NOMO-1 treated with dmso at 0.1 percent for 144 hours (cell line): ENCODE measurements around the gene SMPD2.

Experiments
- DNase-seq: peaks from one replicate; lab custom pipeline; 2025; ENCODE audit not compliant: unreplicated experiment; lab: John Stamatoyannopoulos, UW

Gene SMPD2

GRCh38 chr6:109440331-109441068 lies at the start of gene SMPD2, which contains the start of gene PPIL6:
TSS of gene SMPD2 (plus strand) at chr6:109440724. CDS start at chr6:109441122, 398 bp downstream.
TSS of gene PPIL6 (minus strand) at chr6:109440628. CDS start at chr6:109440590, 38 bp downstream.
- DNase-seq, result peak; percentile 84

DNA sequence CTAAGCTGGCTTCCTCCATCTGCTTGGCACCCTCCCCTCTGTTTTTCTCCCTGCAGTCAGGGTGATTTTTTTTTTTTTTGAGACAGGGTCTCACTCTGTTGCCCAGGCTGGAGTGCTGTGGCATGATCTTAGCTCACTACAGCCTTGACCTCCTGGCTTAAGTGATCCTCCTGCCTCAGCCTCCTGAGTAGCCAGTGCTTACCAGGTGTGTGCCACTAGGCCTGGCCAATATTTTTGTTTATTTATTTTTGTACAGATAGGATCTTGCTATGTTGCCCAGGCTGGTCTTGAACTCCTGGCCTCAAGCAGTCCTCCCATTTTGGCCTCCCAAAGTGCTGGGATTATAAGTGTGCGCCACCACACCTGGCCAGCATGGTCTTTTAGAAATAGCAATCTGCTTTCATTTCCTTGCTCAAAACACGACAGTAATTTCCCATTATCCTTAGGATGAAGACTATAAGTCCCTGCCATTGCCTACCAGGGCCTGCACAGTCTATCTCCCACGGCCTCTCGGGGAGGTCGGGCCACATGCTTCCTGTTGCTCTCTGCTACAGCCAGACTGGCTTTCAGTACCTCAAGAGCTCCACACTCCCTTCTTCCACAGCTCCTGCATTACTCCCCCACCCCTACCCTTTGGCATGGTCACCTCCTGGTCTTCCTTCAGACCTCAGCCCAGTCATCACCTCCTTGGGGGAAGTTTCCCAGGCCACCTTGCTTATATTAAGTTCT lies 47.2 kb upstream of the SMPD2 start:
- no peak for DNase-seq

- DNase-seq, result no peak
Measured at GRCh38 chr6:109393886-109394281, 46.6 kb upstream of the SMPD2 start.

DNA sequence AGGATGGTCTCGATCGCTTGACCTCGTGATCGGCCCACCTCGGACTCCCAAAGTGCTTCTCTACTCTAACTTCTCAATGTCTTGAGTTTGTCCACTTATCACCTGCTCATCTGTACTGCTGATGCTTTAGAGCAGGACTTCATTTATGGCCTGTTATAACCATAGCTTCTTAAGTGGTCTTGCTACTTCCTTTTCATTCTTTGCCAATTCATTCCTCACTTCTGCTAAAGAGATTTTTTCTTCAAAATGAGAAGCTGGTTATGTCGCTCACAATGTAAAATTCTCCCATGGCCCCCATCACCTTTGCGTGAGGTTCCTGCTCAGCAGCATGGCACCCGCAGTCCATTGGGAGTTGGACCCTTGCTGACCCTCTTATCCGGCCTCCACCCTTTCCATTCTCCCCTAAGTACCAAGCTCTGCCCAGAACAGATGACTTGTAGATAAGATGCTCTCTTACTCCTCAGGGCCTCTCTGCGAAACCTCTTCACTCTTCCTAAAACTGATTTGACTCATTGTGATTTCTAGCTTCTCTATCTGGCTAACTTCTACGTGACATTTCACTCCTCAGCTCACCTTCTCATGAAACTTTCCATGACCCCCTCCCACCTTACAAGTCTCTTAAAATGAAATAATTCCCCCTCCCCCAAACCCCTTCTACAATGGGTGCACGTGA lies 44.3 kb upstream of the SMPD2 start:
- DNase-seq, result no peak

GRCh38 chr6:109397020-109397419 lies 43.5 kb upstream of the SMPD2 start:
- no peak for DNase-seq

DNA sequence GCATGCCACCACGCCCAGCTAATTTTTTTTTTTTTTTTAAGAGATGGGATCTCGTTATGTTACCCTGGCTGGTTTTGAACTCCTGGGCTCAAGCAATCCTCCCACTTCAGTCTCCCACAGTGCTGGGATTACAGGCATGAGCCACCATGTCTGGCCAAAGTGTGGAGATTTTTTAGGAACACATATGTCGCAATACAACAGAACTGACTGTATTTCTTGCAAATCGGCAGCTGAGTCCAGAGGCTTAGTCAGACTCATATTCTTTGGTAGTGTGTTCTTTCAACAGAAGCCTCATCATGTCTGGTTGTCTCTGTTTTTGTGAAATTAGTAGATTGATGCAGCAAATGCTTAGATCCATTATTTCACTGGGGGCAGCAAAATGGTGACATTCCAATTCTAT lies 34.3 kb upstream of the SMPD2 start:
- DNase-seq, result peak; percentile 12

- no peak for DNase-seq
Measured at GRCh38 chr6:109411034-109411433, 29.5 kb upstream of the SMPD2 start.

DNA sequence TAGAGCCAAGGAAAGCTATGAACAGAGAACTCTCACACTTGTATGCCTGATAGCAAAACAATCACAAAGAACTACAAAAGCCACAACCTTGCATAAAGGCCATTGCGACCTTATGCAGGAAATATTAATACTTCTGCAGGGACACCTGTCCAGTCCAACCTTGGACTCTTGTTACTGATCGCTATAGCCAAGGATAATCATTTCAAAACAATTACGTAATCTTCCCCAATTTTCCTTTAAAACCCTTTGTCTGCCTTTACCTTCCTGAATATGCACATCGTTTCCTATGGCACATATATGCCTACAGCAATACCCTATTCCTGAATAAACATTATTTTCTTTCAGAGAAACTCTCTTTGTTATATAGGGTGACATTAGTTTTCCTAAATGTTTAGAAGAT lies 22.9 kb upstream of the SMPD2 start:
- DNase-seq, result no peak

- no peak for DNase-seq
Measured at GRCh38 chr6:109420751-109421150, 19.8 kb upstream of the SMPD2 start.

DNA sequence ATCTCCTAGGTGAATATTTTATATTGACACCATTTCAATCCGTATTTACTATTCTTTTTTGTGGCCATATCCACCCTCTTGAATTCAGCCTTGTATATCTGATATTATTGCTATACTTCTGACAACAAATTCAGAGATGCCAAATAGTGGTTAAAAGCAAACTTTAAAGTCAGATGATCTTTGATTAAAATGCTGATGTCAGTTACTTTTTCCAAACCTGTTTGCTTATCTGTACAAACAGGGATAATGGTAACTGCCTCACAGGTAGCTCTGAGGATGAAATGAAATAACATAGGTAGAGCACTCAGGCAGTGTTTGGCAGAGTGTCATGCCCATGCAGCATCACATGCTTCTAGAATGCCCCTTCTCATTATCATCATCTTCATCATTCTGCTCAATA lies 19.3 kb upstream of the SMPD2 start:
- no peak for DNase-seq

DNA sequence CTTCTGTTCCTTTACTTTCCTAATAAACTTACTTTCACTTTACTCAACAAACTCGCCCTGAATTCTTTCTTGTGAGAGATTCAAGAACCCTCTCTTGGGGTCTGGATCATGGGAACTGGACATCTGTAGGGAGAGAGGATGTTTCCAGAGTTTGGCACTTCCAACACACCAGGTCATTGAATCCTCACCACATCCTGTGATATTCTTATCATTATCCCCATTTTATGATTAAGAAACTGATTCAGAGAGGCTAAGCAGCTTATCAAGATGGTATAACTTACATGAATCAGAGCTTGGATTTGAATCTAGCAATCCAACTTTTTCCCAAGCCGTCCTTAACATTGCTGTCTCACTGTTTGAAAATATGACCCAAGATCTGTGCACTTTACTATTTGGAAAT lies 15.6 kb upstream of the SMPD2 start:
- DNase-seq, result no peak

DNA sequence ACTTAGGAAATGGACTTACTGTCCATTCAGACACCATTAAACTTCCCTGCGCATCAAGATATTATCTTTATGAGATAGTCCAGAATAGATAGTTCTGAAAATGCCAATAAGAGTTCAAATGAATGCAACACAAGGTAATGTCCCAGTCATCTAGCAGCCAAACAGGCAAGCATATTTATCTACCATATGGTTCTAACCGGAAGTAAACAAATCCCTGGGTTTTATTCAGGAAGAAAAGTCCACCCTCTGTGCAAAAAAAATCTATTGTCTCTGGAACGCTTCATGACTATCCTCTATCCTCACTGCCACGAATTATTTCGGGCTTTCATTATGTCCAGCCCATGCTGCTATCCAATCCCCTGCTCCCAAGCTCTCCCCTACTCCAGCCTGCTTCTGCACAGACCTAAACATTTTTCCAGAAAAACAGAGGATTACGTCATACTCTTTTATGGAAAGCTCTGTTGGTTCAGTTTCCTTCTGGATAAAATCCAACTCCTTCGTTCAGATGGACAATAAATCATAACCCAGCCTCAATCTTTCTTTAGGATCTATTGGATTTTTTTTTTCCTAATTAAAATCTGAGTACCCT lies 11.5 kb upstream of the SMPD2 start:
- no peak for DNase-seq

GRCh38 chr6:109429496-109429895 lies 11.0 kb upstream of the SMPD2 start:
- no peak for DNase-seq

GRCh38 chr6:109434456-109434855 lies 6.1 kb upstream of the SMPD2 start:
- DNase-seq, result no peak

- DNase-seq, result no peak
Measured at GRCh38 chr6:109436041-109436440, 4.5 kb upstream of the SMPD2 start.

- DNase-seq, result peak; percentile 31
Measured at GRCh38 chr6:109441069-109441816, 719 bp downstream of the SMPD2 start.

DNA sequence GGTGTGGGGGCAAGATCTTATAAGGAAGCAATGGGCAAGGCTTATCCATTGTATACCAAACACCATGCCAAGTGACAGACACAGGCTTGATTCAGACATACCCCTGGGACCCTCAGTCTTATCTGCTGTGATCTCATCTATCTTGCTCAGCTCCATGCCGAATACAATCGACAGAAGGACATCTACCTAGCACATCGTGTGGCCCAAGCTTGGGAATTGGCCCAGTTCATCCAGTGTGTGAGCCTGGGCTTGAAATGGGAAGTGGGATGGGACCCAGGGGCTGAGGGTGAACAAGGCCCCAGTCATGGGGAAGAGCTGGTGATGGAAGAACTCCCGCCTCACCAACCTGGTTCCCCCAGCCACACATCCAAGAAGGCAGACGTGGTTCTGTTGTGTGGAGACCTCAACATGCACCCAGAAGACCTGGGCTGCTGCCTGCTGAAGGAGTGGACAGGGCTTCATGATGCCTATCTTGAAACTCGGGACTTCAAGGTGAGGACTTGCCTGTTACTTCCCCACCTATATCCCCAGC lies 1.9 kb downstream of the SMPD2 start:
- DNase-seq, result no peak

DNA sequence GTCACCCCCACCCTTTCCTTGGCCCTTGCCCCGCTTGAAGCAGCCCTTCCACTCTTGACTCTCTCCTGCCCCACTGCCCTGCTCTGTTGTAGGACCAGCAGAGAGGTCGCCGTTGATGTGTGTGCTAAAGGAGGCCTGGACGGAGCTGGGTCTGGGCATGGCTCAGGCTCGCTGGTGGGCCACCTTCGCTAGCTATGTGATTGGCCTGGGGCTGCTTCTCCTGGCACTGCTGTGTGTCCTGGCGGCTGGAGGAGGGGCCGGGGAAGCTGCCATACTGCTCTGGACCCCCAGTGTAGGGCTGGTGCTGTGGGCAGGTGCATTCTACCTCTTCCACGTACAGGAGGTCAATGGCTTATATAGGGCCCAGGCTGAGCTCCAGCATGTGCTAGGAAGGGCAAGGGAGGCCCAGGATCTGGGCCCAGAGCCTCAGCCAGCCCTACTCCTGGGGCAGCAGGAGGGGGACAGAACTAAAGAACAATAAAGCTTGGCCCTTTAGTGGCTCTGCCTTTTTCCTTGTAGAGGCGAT lies 3.0 kb downstream of the SMPD2 start:
- no peak for DNase-seq

GRCh38 chr6:109445382-109445781 lies 4.9 kb downstream of the SMPD2 start:
- DNase-seq, result no peak

- DNase-seq, result no peak
Measured at GRCh38 chr6:109446072-109446471, 5.5 kb downstream of the SMPD2 start.
